KMS-11 (cell line): ENCODE measurements around the gene CUEDC2.
A peak's percentile ranks its signal among the peaks of the same experiment; 100 is the strongest.

Experiments
- H2AFZ ChIP-seq: fragments of 200-600 bp; sonication (generic); 2 replicates; pipeline ENCODE4 v1.6.1; 2016; ENCODE audit warnings: antibody characterized with exemption, mixed run types, low read depth
- H3K27ac ChIP-seq: fragments of 200-600 bp; sonication (generic); 2 replicates; pipeline ENCODE4 v1.6.1; 2016; ENCODE audit warnings: mild to moderate bottlenecking, mixed run types
- H3K27me3 ChIP-seq: fragments of 200-600 bp; sonication (generic); 2 replicates; pipeline ENCODE4 v1.6.1; 2017; ENCODE audit warnings: mild to moderate bottlenecking, low read depth, mixed run types, moderate library complexity; ENCODE audit not compliant: insufficient read depth
- H3K36me3 ChIP-seq: fragments of 200-600 bp; sonication (generic); 2 replicates; pipeline ENCODE4 v1.6.1; 2017; ENCODE audit warnings: mild to moderate bottlenecking, mixed run types; ENCODE audit not compliant: insufficient read depth
- H3K4me1 ChIP-seq: fragments of 200-600 bp; sonication (generic); 2 replicates; pipeline ENCODE4 v1.6.1; 2016; ENCODE audit warnings: mild to moderate bottlenecking, low read depth, mixed run types; ENCODE audit not compliant: poor library complexity, severe bottlenecking
- H3K4me2 ChIP-seq: fragments of 200-600 bp; sonication (generic); 2 replicates; pipeline ENCODE4 v1.7.0; 2016; ENCODE audit warnings: mild to moderate bottlenecking, mixed run types
- H3K4me3 ChIP-seq: fragments of 200-600 bp; sonication (generic); IDR thresholded peaks from 2 replicates; pipeline ENCODE4 v1.6.1; 2017; ENCODE audit warnings: low read depth, low read length, mixed read lengths; ENCODE audit not compliant: insufficient read depth
- H3K79me2 ChIP-seq: fragments of 200-600 bp; sonication (generic); 2 replicates; pipeline ENCODE4 v1.6.1; 2016; ENCODE audit warnings: low read depth, mixed run types; ENCODE audit not compliant: insufficient read depth
- H3K9ac ChIP-seq: fragments of 200-600 bp; sonication (generic); 2 replicates; pipeline ENCODE4 v1.6.1; 2016; ENCODE audit warnings: mild to moderate bottlenecking, mixed run types
- H4K20me1 ChIP-seq: fragments of 200-600 bp; sonication (generic); 2 replicates; pipeline ENCODE4 v1.6.1; 2016; ENCODE audit warnings: mild to moderate bottlenecking, mixed run types; ENCODE audit not compliant: insufficient read depth
- TF ChIP-seq, protein P1 (sequence below): fragments of 200-600 bp; sonication (generic); conservative IDR thresholded peaks from 2 replicates; pipeline ENCODE4 v1.6.1; 2017; ENCODE audit warnings: low read depth, mild to moderate bottlenecking, antibody characterized with exemption, low read length, moderate library complexity, mixed read lengths

The CUEDC2 gene

DNA sequence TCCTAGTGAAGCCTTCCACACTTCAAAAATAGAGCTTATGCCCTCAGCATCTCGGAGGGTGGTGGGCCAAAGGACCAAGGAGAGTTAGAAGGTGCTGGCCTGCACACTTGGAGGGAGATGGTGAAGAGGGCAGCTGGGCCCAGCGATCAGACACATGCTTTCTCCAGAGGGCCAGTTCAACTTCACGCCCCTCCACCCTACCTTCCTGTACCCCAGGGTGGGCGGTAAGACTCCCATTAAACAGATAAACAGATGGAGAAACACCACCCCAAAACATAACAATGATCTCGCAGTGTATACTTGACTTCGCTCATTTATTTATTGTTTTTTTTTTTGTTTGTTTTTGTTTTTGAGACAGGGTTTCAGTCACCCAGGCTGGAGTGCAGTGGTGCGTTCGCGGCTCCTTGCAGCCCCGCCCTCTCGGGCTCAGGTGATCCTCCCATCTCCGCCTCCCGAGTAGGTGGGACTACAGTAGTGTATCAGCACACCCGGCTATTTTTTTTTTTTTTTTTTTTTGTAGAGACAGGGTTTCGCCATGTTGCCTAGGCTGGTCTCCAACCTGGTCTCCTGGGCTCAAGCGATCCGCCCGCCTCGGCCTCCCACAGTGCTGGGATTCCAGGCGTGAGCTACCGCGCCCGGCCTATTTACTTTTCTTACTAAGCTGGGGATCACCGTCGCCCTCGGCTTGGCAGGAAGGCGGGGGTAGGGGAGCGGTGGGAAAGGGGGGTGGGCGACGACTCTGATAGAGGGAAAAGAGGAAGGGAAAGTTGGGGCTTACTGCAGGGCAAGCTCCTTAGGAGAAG lies 17.1 kb upstream of the CUEDC2 start:
- TF ChIP-seq, protein P1, sequence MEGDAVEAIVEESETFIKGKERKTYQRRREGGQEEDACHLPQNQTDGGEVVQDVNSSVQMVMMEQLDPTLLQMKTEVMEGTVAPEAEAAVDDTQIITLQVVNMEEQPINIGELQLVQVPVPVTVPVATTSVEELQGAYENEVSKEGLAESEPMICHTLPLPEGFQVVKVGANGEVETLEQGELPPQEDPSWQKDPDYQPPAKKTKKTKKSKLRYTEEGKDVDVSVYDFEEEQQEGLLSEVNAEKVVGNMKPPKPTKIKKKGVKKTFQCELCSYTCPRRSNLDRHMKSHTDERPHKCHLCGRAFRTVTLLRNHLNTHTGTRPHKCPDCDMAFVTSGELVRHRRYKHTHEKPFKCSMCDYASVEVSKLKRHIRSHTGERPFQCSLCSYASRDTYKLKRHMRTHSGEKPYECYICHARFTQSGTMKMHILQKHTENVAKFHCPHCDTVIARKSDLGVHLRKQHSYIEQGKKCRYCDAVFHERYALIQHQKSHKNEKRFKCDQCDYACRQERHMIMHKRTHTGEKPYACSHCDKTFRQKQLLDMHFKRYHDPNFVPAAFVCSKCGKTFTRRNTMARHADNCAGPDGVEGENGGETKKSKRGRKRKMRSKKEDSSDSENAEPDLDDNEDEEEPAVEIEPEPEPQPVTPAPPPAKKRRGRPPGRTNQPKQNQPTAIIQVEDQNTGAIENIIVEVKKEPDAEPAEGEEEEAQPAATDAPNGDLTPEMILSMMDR: no peak
- Histone ChIP-seq H3K9ac (peak overlapping the region; percentile 81), H3K79me2 (peaks cover 14% of the 10 kb centered on the region), H3K36me3 (no peaks in the 10 kb centered on the region), H4K20me1 (no peaks in the 10 kb centered on the region), H3K27ac (peak overlapping the region; percentile 73), H2AFZ (peak overlapping the region; percentile 57), H3K4me2 (peak overlapping the region; percentile 61), H3K4me1 (peaks cover 36% of the 10 kb centered on the region), H3K4me3 (no peak overlapping the region), H3K27me3 (no peaks in the 10 kb centered on the region)

DNA sequence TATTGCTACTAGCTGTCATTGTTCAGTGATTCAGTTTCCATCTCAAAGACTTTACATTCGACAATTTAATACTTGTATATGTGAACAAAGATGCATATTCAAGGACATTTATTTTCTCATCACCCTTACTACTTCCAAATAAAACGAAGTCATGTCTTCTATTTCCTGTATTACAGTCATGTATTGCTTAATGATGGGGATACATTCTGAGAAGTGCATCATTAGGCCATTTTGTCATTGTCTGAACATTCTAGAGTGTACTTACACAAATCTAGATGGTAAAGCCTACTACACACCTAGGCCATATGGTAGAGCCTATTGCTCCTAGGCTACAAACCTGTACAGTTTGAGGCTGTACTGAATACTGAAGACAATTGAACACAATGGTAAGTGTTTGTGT lies 12.5 kb upstream of the CUEDC2 start:
- H4K20me1 ChIP-seq: no peaks in the 10 kb centered on the region
- no peak overlapping the region for H3K4me2 ChIP-seq
- H3K27ac ChIP-seq: no peak overlapping the region
- H3K27me3 ChIP-seq: no peaks in the 10 kb centered on the region; the same call in 1 of the 2 replicates
- H3K36me3 ChIP-seq: no peaks in the 10 kb centered on the region
- TF ChIP-seq, protein P1: no peak
- H3K4me1 ChIP-seq: peaks cover 4% of the 10 kb centered on the region
- no peak overlapping the region for H3K4me3 ChIP-seq
- no peaks in the 10 kb centered on the region for H3K79me2 ChIP-seq
- no peak overlapping the region for H2AFZ ChIP-seq
- H3K9ac ChIP-seq: no peak overlapping the region

DNA sequence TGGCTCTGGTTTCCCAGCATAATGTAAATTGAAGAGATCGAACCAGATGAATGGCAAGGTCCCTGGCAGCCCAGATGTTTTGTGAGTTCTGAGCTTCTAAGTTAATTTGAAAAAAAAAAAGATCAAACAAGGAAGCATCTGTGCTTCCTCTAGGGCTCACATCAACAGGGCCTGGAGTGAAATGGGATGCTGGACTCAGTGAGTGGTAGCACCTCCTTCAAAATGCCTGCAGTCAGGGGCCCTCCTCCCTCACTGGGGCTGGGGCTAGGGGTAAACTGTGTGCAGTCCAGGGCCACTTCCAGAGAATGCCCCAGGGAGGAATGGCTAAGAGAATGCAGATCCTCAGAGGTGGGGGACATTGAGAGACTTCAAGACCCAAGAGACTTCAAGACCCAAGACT lies 6.0 kb upstream of the CUEDC2 start:
- Histone ChIP-seq H3K36me3 (no peaks in the 10 kb centered on the region), H4K20me1 (no peaks in the 10 kb centered on the region), H3K79me2 (no peaks in the 10 kb centered on the region), H3K9ac (no peak overlapping the region), H2AFZ (no peak overlapping the region), H3K4me1 (no peaks in the 10 kb centered on the region), H3K27ac (no peak overlapping the region), H3K4me3 (no peak overlapping the region), H3K27me3 (peaks cover 12% of the 10 kb centered on the region; the same call in 1 of the 2 replicates), H3K4me2 (no peak overlapping the region)
- TF ChIP-seq, protein P1: no peak

DNA sequence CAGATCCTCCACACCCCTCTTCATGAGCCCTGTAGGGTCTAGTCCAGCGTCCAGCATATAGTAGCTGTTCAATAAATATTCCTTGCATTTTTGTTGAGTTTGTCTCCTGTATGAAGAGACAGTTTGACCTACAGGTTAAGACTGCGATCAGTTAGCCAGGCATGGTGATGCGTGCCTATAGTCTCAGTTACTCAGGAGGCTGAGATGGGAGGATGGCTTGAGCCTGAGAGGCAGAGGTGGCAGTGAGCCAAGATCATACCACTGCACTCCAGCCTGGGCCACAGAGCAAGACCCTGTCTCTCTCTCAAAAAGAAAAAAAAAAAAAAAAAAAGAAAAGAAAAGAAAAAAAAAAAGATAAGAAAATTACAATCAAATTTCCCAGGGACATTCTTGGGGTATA lies 5.1 kb upstream of the CUEDC2 start:
- H3K27me3 ChIP-seq: peaks cover 12% of the 10 kb centered on the region; the same call in 1 of the 2 replicates
- no peak overlapping the region for H3K4me2 ChIP-seq
- no peak overlapping the region for H3K9ac ChIP-seq
- H2AFZ ChIP-seq: no peak overlapping the region
- H3K79me2 ChIP-seq: no peaks in the 10 kb centered on the region
- TF ChIP-seq, protein P1: no peak
- H3K36me3 ChIP-seq: no peaks in the 10 kb centered on the region
- H3K27ac ChIP-seq: no peak overlapping the region
- H4K20me1 ChIP-seq: no peaks in the 10 kb centered on the region
- H3K4me1 ChIP-seq: peaks cover 5% of the 10 kb centered on the region
- no peak overlapping the region for H3K4me3 ChIP-seq
